GM23338 (cell line): ENCODE results near the gene PTGDS. TPM values are rescaled to one million over a fixed set of nuclear protein-coding genes. Genes with fewer than 3 reads are reported as not detected.

Experiments
- ATAC-seq: fragments of 200-7000 bp; cut with Tn5 transposase; 3 replicates; pipeline ENCODE4 v1.9.1; 2020
- DNase-seq: peaks from one replicate; pipeline ENCODE4 v3.0.0-alpha.2; 2015; ENCODE audit warnings: low spot score
- H2AFZ ChIP-seq: fragments of 200-600 bp; sonication (generic); 2 replicates; pipeline ENCODE4 v1.8.0; 2016; ENCODE audit warnings: antibody characterized with exemption, mild to moderate bottlenecking, moderate library complexity
- H3F3A ChIP-seq: fragments of 200-600 bp; sonication (generic); replicated peaks from 2 replicates; pipeline ENCODE4 v1.8.0; 2017; ENCODE audit warnings: antibody characterized with exemption, mixed run types, low read depth
- H3K27ac ChIP-seq: fragments of 200-600 bp; sonication (generic); 2 replicates; pipeline ENCODE4 v1.6.1; 2016; ENCODE audit warnings: low read depth
- H3K27me3 ChIP-seq: fragments of 200-600 bp; sonication (generic); 2 replicates; pipeline ENCODE4 v1.8.0; 2016; ENCODE audit warnings: mild to moderate bottlenecking, mixed run types, moderate library complexity; ENCODE audit not compliant: insufficient read depth
- H3K36me3 ChIP-seq: fragments of 200-600 bp; sonication (generic); 2 replicates; pipeline ENCODE4 v1.8.0; 2016; ENCODE audit warnings: mild to moderate bottlenecking; ENCODE audit not compliant: insufficient read depth
- H3K4me1 ChIP-seq: fragments of 200-600 bp; sonication (generic); 2 replicates; pipeline ENCODE4 v1.8.0; 2016; ENCODE audit warnings: mild to moderate bottlenecking, moderate library complexity; ENCODE audit not compliant: insufficient read depth
- H3K4me2 ChIP-seq: fragments of 200-600 bp; sonication (generic); 2 replicates; pipeline ENCODE4 v1.7.1; 2017; ENCODE audit warnings: mixed run types
- H3K4me3 ChIP-seq: fragments of 200-600 bp; sonication (generic); 2 replicates; pipeline ENCODE4 v1.6.1; 2016; ENCODE audit warnings: mixed run types
- H3K79me2 ChIP-seq: fragments of 200-600 bp; sonication (generic); replicated peaks from 2 replicates; pipeline ENCODE4 v1.8.0; 2017; ENCODE audit warnings: mild to moderate bottlenecking; ENCODE audit not compliant: insufficient read depth
- H3K9me2 ChIP-seq: fragments of 200-600 bp; sonication (generic); 2 replicates; pipeline ENCODE4 v1.8.0; 2017; ENCODE audit not compliant: insufficient read depth
- H4K20me1 ChIP-seq: fragments of 200-600 bp; sonication (generic); replicated peaks from 2 replicates; pipeline ENCODE4 v1.8.0; 2017; ENCODE audit warnings: mild to moderate bottlenecking; ENCODE audit not compliant: insufficient read depth
- H3K27ac Mint-ChIP-seq: 2 replicates; pipeline ENCODE4 v1.8.0; 2020; ENCODE audit warnings: inconsistent platforms, mild to moderate bottlenecking, moderate library complexity, mixed read lengths
- H3K27me3 Mint-ChIP-seq: 3 replicates; pipeline ENCODE4 v1.8.0; 2022; ENCODE audit warnings: low read depth, mild to moderate bottlenecking, moderate library complexity, mixed read lengths, inconsistent platforms; ENCODE audit not compliant: insufficient read depth, poor library complexity
- H3K36me3 Mint-ChIP-seq: 3 replicates; pipeline ENCODE4 v1.8.0; 2021; ENCODE audit warnings: low read depth, mild to moderate bottlenecking, inconsistent platforms, moderate library complexity, mixed read lengths
- H3K4me1 Mint-ChIP-seq: 3 replicates; pipeline ENCODE4 v1.8.0; 2020; ENCODE audit warnings: mild to moderate bottlenecking, inconsistent platforms, mixed read lengths
- H3K4me3 Mint-ChIP-seq: 3 replicates; pipeline ENCODE4 v1.8.0; 2021; ENCODE audit warnings: moderate library complexity, mild to moderate bottlenecking, inconsistent platforms, mixed read lengths
- H3K9me3 Mint-ChIP-seq: 3 replicates; pipeline ENCODE4 v1.8.0; 2020; ENCODE audit warnings: moderate library complexity, mild to moderate bottlenecking, inconsistent platforms, mixed read lengths
- EZH2 ChIP-seq: fragments of 200-600 bp; sonication (generic); IDR thresholded peaks from one replicate; pipeline ENCODE4 v1.8.0; 2017; ENCODE audit warnings: antibody characterized with exemption, mild to moderate bottlenecking, low read depth; ENCODE audit not compliant: unreplicated experiment
- POLR2AphosphoS5 ChIP-seq: IDR thresholded peaks from 2 replicates; pipeline ENCODE4 v1.6.1; 2016; ENCODE audit warnings: antibody characterized with exemption, low read depth
- REST ChIP-seq: IDR thresholded peaks from one replicate; pipeline ENCODE4 v1.6.1; 2018; ENCODE audit warnings: antibody characterized with exemption; ENCODE audit not compliant: unreplicated experiment
- STAT1 ChIP-seq: IDR thresholded peaks from one replicate; pipeline ENCODE4 v1.6.1; 2016; ENCODE audit warnings: antibody characterized with exemption; ENCODE audit not compliant: unreplicated experiment
- ZNF114 ChIP-seq: fragments of 250-450 bp; sonication (Bioruptor Pico); IDR thresholded peaks from 2 replicates; pipeline ENCODE4 v1.5.0; 2020; ENCODE audit warnings: mild to moderate bottlenecking, moderate library complexity
- ZNF462 ChIP-seq: fragments of 250-450 bp; sonication (Bioruptor Pico); IDR thresholded peaks from 2 replicates; pipeline ENCODE4 v1.5.0; 2020; ENCODE audit warnings: mild to moderate bottlenecking, moderate library complexity
- polyA plus RNA-seq: library from polyadenylated mRNA; unstranded; fragments of >200 nt; fragmentation: Nextera tagmentation; extraction: Ambion mirVana; gene quantifications from 2 replicates; pipeline ENCODE4 v1.2.1, GENCODE V29; 2016
- total RNA-seq: library from RNA; depleted of rRNA; stranded (reverse); fragments of >200 nt; shearing (Covaris generic); gene quantifications from 2 replicates; pipeline ENCODE4 v1.2.3, GENCODE V29; 2014

The PTGDS gene
- total and polyA plus RNA-seq, 2 experiments from 2014 or later: 1.9 to 3.1 TPM

- Histone ChIP-seq H3K79me2 (no peaks in the 10 kb centered on the region), H3K36me3 (no peaks in the 10 kb centered on the region), H2AFZ (no peak overlapping the region), H3K27me3 (peaks cover 14% of the 10 kb centered on the region), H3K4me2 (no peak overlapping the region), H3K27ac (no peak overlapping the region), H3F3A (0 out of 2 replicates have a peak, but pooled peaks cover 3% of the 10 kb centered on the region), H3K4me1 (peaks cover 7% of the 10 kb centered on the region; the same call in 1 of the 2 replicates), H3K9me2 (no peaks in the 10 kb centered on the region), H4K20me1 (no peaks in the 10 kb centered on the region), H3K4me3 (no peak overlapping the region)
- Mint-ChIP-seq H3K4me1 (no peaks in the 10 kb centered on the region; the same call in 2 of the 3 replicates), H3K36me3 (no peaks in the 10 kb centered on the region), H3K4me3 (no peak overlapping the region), H3K9me3 (no peaks in the 10 kb centered on the region), H3K27me3 (peaks cover 19% of the 10 kb centered on the region), H3K27ac (no peak overlapping the region)
- TF ChIP-seq ZNF114 (CRISPR knock-in tag) (no peak), ZNF462 (CRISPR knock-in tag) (no peak), REST (no peak), POLR2AphosphoS5 (no peak), EZH2 (no peak), STAT1 (no peak)
- ATAC-seq: no peak
- DNase-seq: no peak
These were observed 46.3 kb downstream of the PTGDS start for GRCh38 chr9:137023583-137023991.
